Stimulated activated CD4-positive, alpha-beta T cell treated with anti-CD3 and anti-CD28 coated beads, Interleukin-4, amount 100 ng/mL, for 1 hour (primary cell): ENCODE measurements around the gene SLC35G6.

ENCODE experiments used
- DNase-seq: peaks from one replicate; pipeline ENCODE4 v3.0.0-alpha.2; 2020

SLC35G6 gene

DNA sequence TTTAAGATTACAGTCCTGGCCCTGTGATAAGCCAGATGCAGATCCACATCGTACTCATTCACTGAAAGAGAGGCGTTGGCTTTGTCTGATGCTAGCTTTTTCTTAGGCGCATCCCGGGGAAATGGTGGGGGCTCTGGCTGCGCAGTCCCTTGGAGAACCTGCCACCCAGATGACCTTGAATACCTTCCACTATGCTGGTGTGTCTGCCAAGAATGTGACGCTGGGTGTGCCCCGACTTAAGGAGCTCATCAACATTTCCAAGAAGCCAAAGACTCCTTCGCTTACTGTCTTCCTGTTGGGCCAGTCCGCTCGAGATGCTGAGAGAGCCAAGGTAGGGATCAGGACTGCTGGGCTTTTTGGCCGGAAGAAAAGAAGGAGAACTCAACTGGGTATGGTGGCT, 26.9 kb downstream of the SLC35G6 start:
- no peak for DNase-seq

DNA sequence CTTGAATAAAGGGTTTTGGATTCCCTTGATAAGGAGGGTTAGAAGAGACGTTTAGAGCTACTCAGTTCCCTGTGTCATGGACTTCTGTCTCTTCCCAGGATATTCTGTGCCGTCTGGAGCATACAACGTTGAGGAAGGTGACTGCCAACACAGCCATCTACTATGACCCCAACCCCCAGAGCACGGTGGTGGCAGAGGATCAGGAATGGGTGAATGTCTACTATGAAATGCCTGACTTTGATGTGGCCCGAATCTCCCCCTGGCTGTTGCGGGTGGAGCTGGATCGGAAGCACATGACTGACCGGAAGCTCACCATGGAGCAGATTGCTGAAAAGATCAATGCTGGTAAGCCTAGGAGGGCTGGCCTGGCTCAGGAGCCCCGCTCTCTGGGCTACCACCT, 27.6 kb downstream of the SLC35G6 start:
- DNase-seq, result no peak

DNA sequence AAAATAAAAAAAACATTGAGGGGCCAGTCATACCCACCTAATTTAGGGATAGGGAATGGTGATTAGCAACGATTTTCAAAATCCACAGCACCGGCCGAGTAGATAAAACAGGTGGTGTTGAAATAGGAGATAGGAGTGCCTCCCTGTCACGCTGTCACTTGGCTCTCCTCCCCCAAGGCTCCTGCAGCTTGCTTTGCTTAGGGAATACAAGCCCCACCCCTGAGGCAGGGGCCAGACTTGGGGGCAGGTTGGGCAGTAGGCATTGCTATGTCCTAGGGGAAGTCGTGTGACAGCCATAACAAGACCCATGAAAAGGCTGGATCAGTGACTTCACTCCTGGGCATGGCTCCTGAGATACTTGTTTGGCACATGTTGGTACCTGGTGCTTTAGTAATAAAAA, 28.7 kb downstream of the SLC35G6 start:
- DNase-seq, result no peak

DNA sequence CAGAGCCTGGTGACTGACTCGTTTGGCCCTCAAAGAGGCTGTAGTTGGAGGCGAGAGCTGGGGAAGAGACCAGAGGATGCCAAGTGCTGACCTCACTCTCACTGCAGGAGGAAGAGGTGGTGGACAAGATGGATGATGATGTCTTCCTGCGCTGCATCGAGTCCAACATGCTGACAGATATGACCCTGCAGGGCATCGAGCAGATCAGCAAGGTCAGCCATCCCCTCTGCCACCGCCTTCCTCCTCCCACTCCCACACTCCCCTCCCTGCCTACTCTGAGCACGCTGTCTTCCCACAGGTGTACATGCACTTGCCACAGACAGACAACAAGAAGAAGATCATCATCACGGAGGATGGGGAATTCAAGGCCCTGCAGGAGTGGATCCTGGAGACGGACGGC, 29.9 kb downstream of the SLC35G6 start:
- DNase-seq, result no peak

DNA sequence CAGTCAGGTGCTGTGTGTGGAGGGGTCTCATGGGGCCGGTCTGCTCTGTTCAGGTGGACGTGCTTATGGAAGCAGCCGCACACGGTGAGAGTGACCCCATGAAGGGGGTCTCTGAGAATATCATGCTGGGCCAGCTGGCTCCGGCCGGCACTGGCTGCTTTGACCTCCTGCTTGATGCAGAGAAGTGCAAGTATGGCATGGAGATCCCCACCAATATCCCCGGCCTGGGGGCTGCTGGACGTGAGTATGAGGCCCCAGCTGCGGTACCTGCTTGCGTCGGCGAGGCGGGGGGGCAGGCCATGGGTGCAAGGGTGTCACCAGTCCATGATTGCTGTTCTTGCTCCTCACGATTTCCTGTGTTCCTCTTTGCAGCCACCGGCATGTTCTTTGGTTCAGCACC, 30.9 kb downstream of the SLC35G6 start:
- no peak for DNase-seq

DNA sequence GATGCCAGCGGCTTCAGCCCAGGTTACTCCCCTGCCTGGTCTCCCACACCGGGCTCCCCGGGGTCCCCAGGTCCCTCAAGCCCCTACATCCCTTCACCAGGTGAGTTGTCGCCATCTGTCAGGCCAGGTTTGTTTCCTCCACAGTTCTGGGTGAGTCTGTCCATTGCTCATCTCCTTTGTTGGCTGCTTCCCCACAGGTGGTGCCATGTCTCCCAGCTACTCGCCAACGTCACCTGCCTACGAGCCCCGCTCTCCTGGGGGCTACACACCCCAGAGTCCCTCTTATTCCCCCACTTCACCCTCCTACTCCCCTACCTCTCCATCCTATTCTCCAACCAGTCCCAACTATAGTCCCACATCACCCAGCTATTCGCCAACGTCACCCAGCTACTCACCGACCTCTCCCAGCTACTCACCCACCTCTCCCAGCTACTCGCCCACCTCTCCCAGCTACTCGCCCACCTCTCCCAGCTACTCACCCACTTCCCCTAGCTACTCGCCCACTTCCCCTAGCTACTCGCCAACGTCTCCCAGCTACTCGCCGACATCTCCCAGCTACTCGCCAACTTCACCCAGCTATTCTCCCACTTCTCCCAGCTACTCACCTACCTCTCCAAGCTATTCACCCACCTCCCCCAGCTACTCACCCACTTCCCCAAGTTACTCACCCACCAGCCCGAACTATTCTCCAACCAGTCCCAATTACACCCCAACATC, 31.7 kb downstream of the SLC35G6 start:
- DNase-seq, result no peak

DNA sequence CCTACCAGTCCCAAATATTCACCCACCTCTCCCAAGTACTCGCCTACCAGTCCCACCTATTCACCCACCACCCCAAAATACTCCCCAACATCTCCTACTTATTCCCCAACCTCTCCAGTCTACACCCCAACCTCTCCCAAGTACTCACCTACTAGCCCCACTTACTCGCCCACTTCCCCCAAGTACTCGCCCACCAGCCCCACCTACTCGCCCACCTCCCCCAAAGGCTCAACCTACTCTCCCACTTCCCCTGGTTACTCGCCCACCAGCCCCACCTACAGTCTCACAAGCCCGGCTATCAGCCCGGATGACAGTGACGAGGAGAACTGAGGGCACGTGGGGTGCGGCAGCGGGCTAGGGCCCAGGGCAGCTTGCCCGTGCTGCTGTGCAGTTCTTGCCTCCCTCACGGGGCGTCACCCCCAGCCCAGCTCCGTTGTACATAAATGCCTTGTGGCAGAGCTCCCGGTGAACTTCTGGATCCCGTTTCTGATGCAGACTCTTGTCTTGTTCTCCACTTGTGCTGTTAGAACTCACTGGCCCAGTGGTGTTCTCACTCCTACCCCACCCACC, 32.7 kb downstream of the SLC35G6 start:
- DNase-seq, result no peak

DNA sequence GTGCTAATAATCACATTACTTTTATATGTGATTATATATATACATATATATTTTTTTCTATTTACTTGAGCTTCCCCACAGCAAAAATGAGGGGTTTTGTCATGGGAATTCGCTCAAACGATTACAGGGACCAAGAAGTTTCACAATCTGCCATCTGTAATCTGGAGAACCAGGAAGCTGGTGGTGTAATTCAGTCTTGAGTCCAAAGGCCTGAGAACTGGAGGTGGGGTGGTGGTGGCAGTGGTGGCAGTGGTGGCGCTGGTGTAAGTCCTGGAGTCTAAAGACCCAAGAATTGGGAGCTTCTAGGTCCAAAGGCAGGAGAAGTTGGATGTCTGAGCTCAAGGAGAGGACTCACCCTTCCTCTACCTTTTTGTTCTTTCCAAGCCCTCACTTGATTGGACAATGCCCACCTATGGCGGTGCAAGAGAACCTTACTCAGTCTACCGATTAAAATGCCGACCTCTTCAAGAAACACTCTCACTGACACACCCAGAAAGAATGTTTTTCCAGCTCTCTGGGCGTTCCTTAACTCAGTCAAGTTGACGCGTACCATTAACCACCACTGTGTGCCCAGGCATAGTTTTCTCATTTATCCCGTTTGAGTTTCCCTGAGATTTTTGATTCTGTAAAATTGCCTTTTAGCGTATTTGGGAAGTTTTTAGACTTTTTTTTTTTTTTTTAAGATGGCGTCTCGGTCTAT, 34.8 kb downstream of the SLC35G6 start:
- DNase-seq, result no peak

DNA sequence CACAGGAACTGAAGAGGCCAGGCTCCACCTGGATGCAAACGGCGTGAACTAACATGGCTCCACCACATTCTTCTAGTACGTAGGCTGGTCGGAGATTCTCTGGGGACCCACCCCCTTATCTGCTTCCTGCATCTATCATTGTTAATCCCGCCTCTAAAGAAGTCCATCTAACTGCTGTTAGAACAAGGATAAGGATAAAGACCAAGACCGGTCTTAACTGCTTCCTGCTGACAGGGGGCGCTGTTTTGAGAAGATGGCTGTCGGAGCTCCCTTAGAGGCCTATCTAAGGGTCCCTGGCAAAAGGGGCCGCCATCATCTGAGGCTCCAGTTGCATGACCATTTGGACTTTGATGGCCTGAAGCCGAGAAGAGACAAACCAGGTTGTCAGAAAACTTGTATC, 41.8 kb downstream of the SLC35G6 start:
- DNase-seq, result peak; percentile 50

DNA sequence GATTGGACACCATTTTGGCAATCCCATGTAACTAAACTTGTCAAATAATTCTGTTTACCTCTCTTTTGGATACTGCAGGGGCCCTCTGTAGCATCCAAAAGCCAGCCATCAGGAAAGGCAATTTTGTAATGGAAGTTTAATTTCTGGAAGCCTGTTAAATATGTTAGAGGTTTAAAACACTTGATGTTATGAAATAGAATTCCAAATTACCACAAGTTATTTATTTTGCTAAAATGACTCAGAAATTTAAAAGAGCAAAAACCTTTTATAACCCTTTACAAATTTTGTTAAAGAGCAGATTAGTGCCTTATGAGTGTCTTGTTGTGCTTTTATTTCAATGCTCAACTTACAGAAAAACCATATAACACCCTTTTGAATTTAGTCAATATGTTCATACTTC, 47.6 kb downstream of the SLC35G6 start:
- DNase-seq, result no peak

DNA sequence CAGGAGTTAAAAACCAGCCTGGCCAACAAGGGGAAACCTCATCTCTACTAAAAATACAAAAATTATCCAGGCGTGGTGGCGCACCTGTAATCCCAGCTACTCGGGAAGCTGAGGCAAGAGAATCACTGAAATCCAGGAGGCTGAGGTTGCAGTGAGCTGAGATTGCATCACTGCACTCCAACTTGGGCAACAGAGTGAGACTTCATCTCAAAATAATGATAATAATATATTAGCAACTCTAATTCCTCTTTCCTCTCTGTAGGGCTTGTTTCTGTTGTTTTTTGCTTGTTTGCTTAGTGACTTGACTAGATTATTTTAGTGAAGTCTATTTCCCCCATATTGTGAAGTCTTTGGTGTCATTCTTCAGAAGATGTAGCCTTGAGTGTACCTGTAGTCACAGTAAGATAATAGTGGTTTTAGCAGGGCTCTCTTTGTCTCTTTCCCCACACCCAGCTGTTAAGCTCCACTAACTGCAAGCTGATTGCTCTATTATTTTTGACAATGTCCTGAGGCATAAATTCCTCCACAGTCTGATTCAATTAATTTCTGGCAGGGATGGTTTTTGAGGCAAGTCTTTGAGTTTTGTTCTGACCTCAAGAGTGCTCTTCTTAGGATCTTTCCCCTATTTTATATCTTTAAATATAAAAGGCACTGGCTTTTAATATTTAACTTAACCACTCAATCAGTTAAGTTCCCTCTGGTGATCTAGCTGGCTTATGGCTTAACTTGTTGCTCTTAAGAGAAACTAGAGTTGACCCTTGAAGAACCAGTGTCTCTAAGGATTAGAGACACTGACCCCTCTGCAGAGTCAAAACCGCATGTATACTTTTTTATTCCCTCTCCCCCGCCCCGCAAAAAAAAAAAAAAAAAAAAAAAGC, 49.0 kb downstream of the SLC35G6 start:
- no peak for DNase-seq
